Ascending aorta (tissue), 2 donors: ENCODE results near the gene ZNF641. TPM values are rescaled to one million over a fixed set of nuclear protein-coding genes. Genes with fewer than 3 reads are reported as not detected.

Experiments used
- DNase-seq, 2 donors: peaks; one replicate each; pipeline ENCODE4 v3.0.0-alpha.2; 2019; ENCODE audit warnings: low spot score in 2 of 2
- H3K27ac ChIP-seq, 2 donors: fragments of 200-600 bp; sonication (generic); one replicate each; pipeline ENCODE4 v1.5.1; 2016 to 2017; ENCODE audit warnings: mild to moderate bottlenecking in 1 of 2
- H3K27me3 ChIP-seq: fragments of 200-600 bp; sonication (generic); one replicate; pipeline ENCODE4 v1.5.1; 2017
- H3K36me3 ChIP-seq, 2 donors: fragments of 200-600 bp; sonication (generic); one replicate each; pipeline ENCODE4 v1.5.1; 2016
- H3K4me1 ChIP-seq, 2 donors: fragments of 200-600 bp; sonication (generic); one replicate each; pipeline ENCODE4 v1.5.1; 2016 to 2017; ENCODE audit warnings: mild to moderate bottlenecking in 1 of 2
- H3K4me3 ChIP-seq, 2 donors: fragments of 200-600 bp; sonication (generic); one replicate each; pipeline ENCODE4 v1.5.1; 2016 to 2017; ENCODE audit warnings: mild to moderate bottlenecking in 1 of 2
- H3K9me3 ChIP-seq, 2 donors: fragments of 200-600 bp; sonication (generic); one replicate each; pipeline ENCODE4 v1.5.1; 2016
- CTCF ChIP-seq, 3 experiments: fragments of 200-600 bp in 2 of 3; fragments of 450-650 bp in 1 of 3; sonication (generic) in 2 of 3; IDR thresholded peaks; one replicate each; pipeline ENCODE4 v1.5.1; 2016 to 2019; ENCODE audit warnings: antibody characterized with exemption in 3 of 3, mild to moderate bottlenecking in 1 of 3, moderate library complexity in 1 of 3
- intact Hi-C: fragments of 100-400 bp; cut with DNase I; formaldehyde crosslinking; loops from one replicate; pipeline ENCODE4 v1.15.1; 2023
- total RNA-seq: library from RNA; depleted of rRNA; stranded (reverse); fragments of >200 nt; gene quantifications from one replicate; pipeline ENCODE4 v1.1.0, GENCODE V29; 2016

The ZNF641 gene
- total RNA-seq, 1 donor from 2014 or later: 10.9 TPM

GRCh38 chr12:48342980-48343379, 7.7 kb downstream of the ZNF641 start:
- H3K4me3 ChIP-seq: no peak overlapping the region

DNA sequence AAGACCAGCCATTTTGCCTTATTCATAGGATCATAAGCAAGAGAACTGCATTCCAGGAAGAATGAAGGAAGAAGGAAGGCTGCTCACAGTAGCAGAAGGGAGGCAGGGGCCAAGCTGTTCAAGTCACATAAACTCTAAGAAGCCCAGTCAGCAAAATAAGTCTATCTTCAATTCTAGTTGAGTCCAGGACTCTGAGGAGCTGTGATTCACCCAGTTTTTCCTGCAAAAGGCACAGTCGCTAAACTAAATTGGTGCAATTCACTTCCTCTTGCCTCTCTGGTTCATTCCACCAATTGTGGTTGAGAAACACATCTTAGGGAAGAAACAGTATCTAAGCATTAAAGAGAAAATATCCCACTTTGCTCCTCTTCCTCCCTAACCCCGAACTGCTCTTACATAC, 9.8 kb downstream of the ZNF641 start:
- Histone ChIP-seq H3K36me3 (peaks cover 36 to 45% of the 10 kb centered on the region in 2 donors), H3K27ac (no peak overlapping the region), H3K4me3 (no peak overlapping the region), H3K9me3 (no peaks in the 10 kb centered on the region), H3K27me3 (no peaks in the 10 kb centered on the region), H3K4me1 (no peaks in the 10 kb centered on the region)
- TF ChIP-seq CTCF (IDR thresholded peaks at IDR 0.05): no peak
- intact Hi-C loops: no loop called here
- DNase-seq: no peak

More at GRCh38 chr12:48342980-48343379, 7.7 kb downstream of the ZNF641 start:
- H3K4me1 ChIP-seq: no peaks in the 10 kb centered on the region
- no peak for TF ChIP-seq CTCF (IDR thresholded peaks at IDR 0.05)
- H3K9me3 ChIP-seq: no peaks in the 10 kb centered on the region
- no peak overlapping the region for H3K27ac ChIP-seq
- no peaks in the 10 kb centered on the region for H3K27me3 ChIP-seq
- peaks cover 56 to 65% of the 10 kb centered on the region in 2 donors for H3K36me3 ChIP-seq
- no peak for DNase-seq
- intact Hi-C loops: no loop called here

- H3K4me1 ChIP-seq: no peaks in the 10 kb centered on the region
- H3K9me3 ChIP-seq: no peaks in the 10 kb centered on the region
- H3K4me3 ChIP-seq: no peak overlapping the region
- H3K36me3 ChIP-seq: peaks cover 23 to 31% of the 10 kb centered on the region in 2 donors
- DNase-seq: no peak
- TF ChIP-seq CTCF (IDR thresholded peaks at IDR 0.05): no peak
- intact Hi-C loops: no loop called here
- peak overlapping the region in 1 of 2 donors; percentile 9 for H3K27ac ChIP-seq
- H3K27me3 ChIP-seq: no peaks in the 10 kb centered on the region
Measured at GRCh38 chr12:48339442-48340117, 11.1 kb downstream of the ZNF641 start.

DNA sequence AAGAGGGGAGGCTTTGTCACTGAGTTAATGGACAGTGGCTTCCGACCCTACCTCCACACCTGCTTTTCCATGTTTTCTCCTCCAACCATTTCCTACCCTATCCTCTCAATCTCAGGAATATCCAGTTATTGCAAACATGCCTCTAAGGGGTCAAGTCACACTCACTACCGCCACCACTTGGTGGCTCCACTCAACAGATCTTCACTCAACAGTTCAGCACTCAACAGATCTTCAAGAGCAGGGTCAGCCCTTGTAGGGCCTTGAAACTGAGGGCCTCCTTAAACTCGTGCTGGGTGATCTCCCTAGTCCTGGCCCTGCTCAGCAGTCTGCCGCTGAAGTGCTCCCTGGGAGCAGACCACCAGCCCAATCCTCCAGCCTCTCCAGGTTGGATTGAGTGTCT, 14.2 kb downstream of the ZNF641 start:
- DNase-seq: no peak
- intact Hi-C loops: no loop called here
- Histone ChIP-seq H3K9me3 (no peaks in the 10 kb centered on the region), H3K4me1 (no peaks in the 10 kb centered on the region), H3K27ac (peak overlapping the region in 1 of 2 donors; percentile 1), H3K4me3 (no peak overlapping the region), H3K27me3 (no peaks in the 10 kb centered on the region), H3K36me3 (peaks cover 0 to under 1% of the 10 kb centered on the region in 2 donors)
- TF ChIP-seq CTCF (IDR thresholded peaks at IDR 0.05): no peak

DNA sequence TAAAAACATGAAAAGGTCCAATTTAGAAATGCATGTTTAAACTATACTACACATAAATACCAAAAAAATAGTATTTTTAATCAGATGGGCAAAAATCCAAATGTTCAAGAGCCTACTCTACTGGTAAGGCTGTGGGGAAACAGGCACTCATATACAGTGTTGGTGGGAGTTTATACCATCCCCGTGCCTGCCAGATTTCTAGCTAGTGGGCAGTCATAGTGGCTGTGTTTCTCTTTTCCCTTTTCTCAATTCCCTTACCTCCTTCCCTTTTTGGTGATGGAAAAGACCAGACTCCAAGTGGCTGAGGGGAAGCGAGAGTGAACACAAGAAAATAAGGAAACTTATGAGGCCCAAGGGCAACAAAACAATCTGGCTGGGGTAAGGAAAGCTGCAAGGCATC, 14.7 kb downstream of the ZNF641 start:
- H3K27ac ChIP-seq: peak overlapping the region in 1 of 2 donors; percentile 1
- H3K9me3 ChIP-seq: no peaks in the 10 kb centered on the region
- H3K4me3 ChIP-seq: no peak overlapping the region
- intact Hi-C loops: no loop called here
- no peaks in the 10 kb centered on the region for H3K27me3 ChIP-seq
- no peak for DNase-seq
- TF ChIP-seq CTCF (IDR thresholded peaks at IDR 0.05): no peak
- H3K4me1 ChIP-seq: no peaks in the 10 kb centered on the region
- no peaks in the 10 kb centered on the region for H3K36me3 ChIP-seq
